ENCODE results near the gene ERC1.

DNA sequence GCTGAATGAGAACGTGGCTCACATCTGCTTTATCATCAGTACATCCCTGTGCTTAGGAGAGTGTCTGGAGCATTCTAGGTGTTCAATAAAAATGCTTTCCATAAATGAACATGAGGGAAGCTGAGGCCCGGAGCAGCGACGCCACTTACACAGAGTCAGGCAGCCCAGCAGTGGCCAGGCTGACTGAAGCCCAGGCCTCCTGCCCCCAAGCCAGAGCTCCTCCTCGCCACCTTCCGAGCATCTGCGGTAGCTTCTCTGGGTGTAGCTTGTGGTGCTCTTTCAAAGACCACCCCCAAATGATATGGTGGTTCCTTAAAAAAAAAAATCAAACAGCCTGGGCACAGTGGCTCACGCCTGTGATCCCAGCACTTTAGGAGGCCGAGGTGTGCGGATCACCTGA is 514.6 kb downstream of the ERC1 start:
- TF ChIP-seq, protein P1, sequence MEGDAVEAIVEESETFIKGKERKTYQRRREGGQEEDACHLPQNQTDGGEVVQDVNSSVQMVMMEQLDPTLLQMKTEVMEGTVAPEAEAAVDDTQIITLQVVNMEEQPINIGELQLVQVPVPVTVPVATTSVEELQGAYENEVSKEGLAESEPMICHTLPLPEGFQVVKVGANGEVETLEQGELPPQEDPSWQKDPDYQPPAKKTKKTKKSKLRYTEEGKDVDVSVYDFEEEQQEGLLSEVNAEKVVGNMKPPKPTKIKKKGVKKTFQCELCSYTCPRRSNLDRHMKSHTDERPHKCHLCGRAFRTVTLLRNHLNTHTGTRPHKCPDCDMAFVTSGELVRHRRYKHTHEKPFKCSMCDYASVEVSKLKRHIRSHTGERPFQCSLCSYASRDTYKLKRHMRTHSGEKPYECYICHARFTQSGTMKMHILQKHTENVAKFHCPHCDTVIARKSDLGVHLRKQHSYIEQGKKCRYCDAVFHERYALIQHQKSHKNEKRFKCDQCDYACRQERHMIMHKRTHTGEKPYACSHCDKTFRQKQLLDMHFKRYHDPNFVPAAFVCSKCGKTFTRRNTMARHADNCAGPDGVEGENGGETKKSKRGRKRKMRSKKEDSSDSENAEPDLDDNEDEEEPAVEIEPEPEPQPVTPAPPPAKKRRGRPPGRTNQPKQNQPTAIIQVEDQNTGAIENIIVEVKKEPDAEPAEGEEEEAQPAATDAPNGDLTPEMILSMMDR (IDR thresholded peaks at IDR 0.05; ENCODE audit: poor library complexity): no peak
- no peak for TF ChIP-seq EZH2 (IDR thresholded peaks at IDR 0.05; ENCODE audit: borderline replicate concordance)

Data from hepatocyte (in vitro differentiated cells).